Transverse colon (tissue), 4 donors: ENCODE results near the gene ABHD16B.

Experiments
- CTCF ChIP-seq, 5 experiments: fragments of 200-600 bp in 3 of 5; fragments of 450-650 bp in 2 of 5; sonication (generic) in 3 of 5; IDR thresholded peaks; 1 replicate in 2 of 5; 2 replicates in 3 of 5; pipeline ENCODE4 v1.5.1; 2016 to 2017; ENCODE audit warnings: antibody characterized with exemption in 5 of 5, inconsistent platforms in 3 of 5, mild to moderate bottlenecking in 2 of 5, moderate library complexity in 1 of 5
- EP300 ChIP-seq: sonication (generic); formaldehyde crosslinking; IDR thresholded peaks from one replicate; pipeline ENCODE4 v1.6.1; 2017; ENCODE audit warnings: antibody characterized with exemption, low read depth
- POLR2A ChIP-seq: fragments of 450-650 bp; IDR thresholded peaks from one replicate; pipeline ENCODE4 v1.6.1; 2016; ENCODE audit warnings: antibody characterized with exemption, mild to moderate bottlenecking, moderate library complexity
- POLR2AphosphoS5 ChIP-seq, 3 donors: sonication (generic); formaldehyde crosslinking; IDR thresholded peaks; one replicate each; pipeline ENCODE4 v1.6.1; 2016; ENCODE audit warnings: antibody characterized with exemption in 3 of 3

GRCh38 chr20:63893999-63894357 lies 32.7 kb downstream of the ABHD16B start:
- no peak for TF ChIP-seq POLR2A
- TF ChIP-seq CTCF (IDR thresholded peaks at IDR 0.05), result no peak
- no peak for TF ChIP-seq POLR2AphosphoS5 (IDR thresholded peaks at IDR 0.05)
- no peak for TF ChIP-seq EP300
